Activated naive CD4-positive, alpha-beta T cell treated with anti-CD3 and anti-CD28 coated beads, Interleukin-2, amount 10 ng/mL, durations not matched to agents 7 days and 5 days (primary cell): ENCODE measurements around the gene ZMIZ1.

Experiments used
- CTCF ChIA-PET: fragments of 350-600 bp; sonication (Branson Sonifier 250); formaldehyde crosslinking; loops from one replicate; lab custom pipeline; 2021; ENCODE audit warnings: antibody characterized with exemption; lab: Charles Lee
- DNase-seq: peaks from one replicate; pipeline ENCODE4 v3.0.0-alpha.2; 2020
- H3K27ac Mint-ChIP-seq: one replicate; pipeline ENCODE4 v1.8.0; 2021; ENCODE audit warnings: mild to moderate bottlenecking, moderate library complexity, mixed read lengths
- H3K27me3 Mint-ChIP-seq: one replicate; pipeline ENCODE4 v1.8.0; 2021; ENCODE audit warnings: mild to moderate bottlenecking, mixed read lengths
- H3K36me3 Mint-ChIP-seq: one replicate; pipeline ENCODE4 v1.8.0; 2021; ENCODE audit warnings: mixed read lengths
- H3K4me1 Mint-ChIP-seq: one replicate; pipeline ENCODE4 v1.8.0; 2021; ENCODE audit warnings: mixed read lengths
- H3K4me3 Mint-ChIP-seq: one replicate; pipeline ENCODE4 v1.8.0; 2021; ENCODE audit warnings: mild to moderate bottlenecking, moderate library complexity, mixed read lengths
- H3K9me3 Mint-ChIP-seq: one replicate; pipeline ENCODE4 v1.8.0; 2021; ENCODE audit warnings: mixed read lengths

The ZMIZ1 gene

GRCh38 chr10:79094412-79095175 is 25.8 kb downstream of the ZMIZ1 start:
- H3K27ac Mint-ChIP-seq = no peak overlapping the region
- no peaks in the 10 kb centered on the region for H3K9me3 Mint-ChIP-seq
- peaks cover 19% of the 10 kb centered on the region for H3K4me1 Mint-ChIP-seq
- CTCF ChIA-PET = no interaction called here
- peaks cover 6% of the 10 kb centered on the region for H3K27me3 Mint-ChIP-seq
- H3K36me3 Mint-ChIP-seq = no peaks in the 10 kb centered on the region
- H3K4me3 Mint-ChIP-seq = no peak overlapping the region
- DNase-seq = no peak

- Mint-ChIP-seq H3K4me1 (peaks cover 19% of the 10 kb centered on the region), H3K27me3 (peaks cover 10% of the 10 kb centered on the region), H3K27ac (no peak overlapping the region), H3K36me3 (no peaks in the 10 kb centered on the region), H3K4me3 (no peak overlapping the region), H3K9me3 (no peaks in the 10 kb centered on the region)
- CTCF ChIA-PET = no interaction called here
- DNase-seq = no peak
Measured at GRCh38 chr10:79095316-79095715, 26.6 kb downstream of the ZMIZ1 start.

- Mint-ChIP-seq H3K27me3 (peaks cover 11% of the 10 kb centered on the region), H3K27ac (no peak overlapping the region), H3K4me3 (no peak overlapping the region), H3K4me1 (peaks cover 22% of the 10 kb centered on the region), H3K36me3 (no peaks in the 10 kb centered on the region), H3K9me3 (no peaks in the 10 kb centered on the region)
- no peak for DNase-seq
- CTCF ChIA-PET = no interaction called here
Measured at GRCh38 chr10:79096514-79096913, 27.7 kb downstream of the ZMIZ1 start.

- CTCF ChIA-PET = no interaction called here
- peaks cover 28% of the 10 kb centered on the region for H3K4me1 Mint-ChIP-seq
- H3K36me3 Mint-ChIP-seq = no peaks in the 10 kb centered on the region
- H3K9me3 Mint-ChIP-seq = no peaks in the 10 kb centered on the region
- no peak overlapping the region for H3K4me3 Mint-ChIP-seq
- DNase-seq = no peak
- H3K27ac Mint-ChIP-seq = no peak overlapping the region
- H3K27me3 Mint-ChIP-seq = peaks cover 11% of the 10 kb centered on the region
Measured at GRCh38 chr10:79097021-79097872, 28.5 kb downstream of the ZMIZ1 start.

- DNase-seq = no peak
- Mint-ChIP-seq H3K9me3 (no peaks in the 10 kb centered on the region), H3K27me3 (peaks cover 12% of the 10 kb centered on the region), H3K4me1 (peaks cover 28% of the 10 kb centered on the region), H3K36me3 (no peaks in the 10 kb centered on the region), H3K27ac (no peak overlapping the region), H3K4me3 (no peak overlapping the region)
- CTCF ChIA-PET = no interaction called here
Measured at GRCh38 chr10:79098061-79098460, 29.3 kb downstream of the ZMIZ1 start.

- CTCF ChIA-PET = no interaction called here
Measured at GRCh38 chr10:79098596-79099015, 29.8 kb downstream of the ZMIZ1 start.

GRCh38 chr10:79099898-79100448 is 31.2 kb downstream of the ZMIZ1 start:
- Mint-ChIP-seq H3K9me3 (no peaks in the 10 kb centered on the region), H3K4me3 (no peak overlapping the region), H3K4me1 (peaks cover 24% of the 10 kb centered on the region), H3K36me3 (no peaks in the 10 kb centered on the region), H3K27me3 (peaks cover 14% of the 10 kb centered on the region), H3K27ac (no peak overlapping the region)
- CTCF ChIA-PET = no interaction called here
- DNase-seq = no peak

More at GRCh38 chr10:79098596-79099015, 29.8 kb downstream of the ZMIZ1 start:
- H3K4me1 Mint-ChIP-seq = peaks cover 31% of the 10 kb centered on the region
- no peaks in the 10 kb centered on the region for H3K9me3 Mint-ChIP-seq
- H3K4me3 Mint-ChIP-seq = no peak overlapping the region
- no peak overlapping the region for H3K27ac Mint-ChIP-seq
- no peaks in the 10 kb centered on the region for H3K36me3 Mint-ChIP-seq
- no peak for DNase-seq
- peaks cover 14% of the 10 kb centered on the region for H3K27me3 Mint-ChIP-seq

GRCh38 chr10:79100771-79101170 is 32.0 kb downstream of the ZMIZ1 start:
- Mint-ChIP-seq H3K4me1 (peaks cover 24% of the 10 kb centered on the region), H3K27ac (no peak overlapping the region)

GRCh38 chr10:79101560-79102497 is 33.1 kb downstream of the ZMIZ1 start:
- CTCF ChIA-PET = interaction anchor here (1.1 to 1.3 kb wide), 2 partner anchors 13 to 94 kb away, joined by 3 to 5 read pairs; no protein-coding TSS in a partner anchor
- H3K27me3 Mint-ChIP-seq = peaks cover 14% of the 10 kb centered on the region
- H3K4me3 Mint-ChIP-seq = no peak overlapping the region
- H3K36me3 Mint-ChIP-seq = no peaks in the 10 kb centered on the region
- no peak for DNase-seq
- no peak overlapping the region for H3K27ac Mint-ChIP-seq
- H3K4me1 Mint-ChIP-seq = peaks cover 24% of the 10 kb centered on the region
- H3K9me3 Mint-ChIP-seq = no peaks in the 10 kb centered on the region

More at GRCh38 chr10:79100771-79101170, 32.0 kb downstream of the ZMIZ1 start:
- Mint-ChIP-seq H3K9me3 (no peaks in the 10 kb centered on the region), H3K36me3 (no peaks in the 10 kb centered on the region), H3K27me3 (peaks cover 14% of the 10 kb centered on the region), H3K4me3 (no peak overlapping the region)
- no peak for DNase-seq
- CTCF ChIA-PET = interaction anchor here (1.3 kb wide), 1 partner anchor 95 kb away, joined by 5 read pairs; no protein-coding TSS in a partner anchor

- Mint-ChIP-seq H3K36me3 (no peaks in the 10 kb centered on the region), H3K27me3 (peaks cover 14% of the 10 kb centered on the region), H3K9me3 (no peaks in the 10 kb centered on the region), H3K4me1 (peaks cover 24% of the 10 kb centered on the region), H3K27ac (no peak overlapping the region), H3K4me3 (no peak overlapping the region)
- DNase-seq = no peak
- CTCF ChIA-PET = interaction anchor here (1.1 kb wide), 1 partner anchor 12 kb away, joined by 3 read pairs; no protein-coding TSS in a partner anchor
Measured at GRCh38 chr10:79102498-79102874, 33.7 kb downstream of the ZMIZ1 start.

GRCh38 chr10:79103129-79103528 is 34.4 kb downstream of the ZMIZ1 start:
- Mint-ChIP-seq H3K4me1 (peaks cover 24% of the 10 kb centered on the region), H3K36me3 (no peaks in the 10 kb centered on the region), H3K9me3 (no peaks in the 10 kb centered on the region), H3K27ac (no peak overlapping the region), H3K27me3 (peaks cover 14% of the 10 kb centered on the region), H3K4me3 (no peak overlapping the region)
- CTCF ChIA-PET = no interaction called here
- no peak for DNase-seq

GRCh38 chr10:79103585-79103984 is 34.8 kb downstream of the ZMIZ1 start:
- Mint-ChIP-seq H3K9me3 (no peaks in the 10 kb centered on the region), H3K27ac (no peak overlapping the region), H3K36me3 (no peaks in the 10 kb centered on the region), H3K4me1 (peaks cover 24% of the 10 kb centered on the region), H3K27me3 (peaks cover 14% of the 10 kb centered on the region), H3K4me3 (no peak overlapping the region)
- CTCF ChIA-PET = no interaction called here
- no peak for DNase-seq

GRCh38 chr10:79105150-79105739 is 36.5 kb downstream of the ZMIZ1 start:
- peaks cover 24% of the 10 kb centered on the region for H3K4me1 Mint-ChIP-seq

More at GRCh38 chr10:79105150-79105739, 36.5 kb downstream of the ZMIZ1 start:
- CTCF ChIA-PET = interaction anchor here (0.6 kb wide), 1 partner anchor 14 kb away, joined by 3 read pairs; no protein-coding TSS in a partner anchor
- H3K27ac Mint-ChIP-seq = no peak overlapping the region
- no peaks in the 10 kb centered on the region for H3K9me3 Mint-ChIP-seq
- no peak overlapping the region for H3K4me3 Mint-ChIP-seq
- DNase-seq = no peak
- no peaks in the 10 kb centered on the region for H3K36me3 Mint-ChIP-seq
- H3K27me3 Mint-ChIP-seq = peaks cover 11% of the 10 kb centered on the region
